HepG2 (cell line): ENCODE results near the gene PLCD4. TPM values are rescaled to one million over a fixed set of nuclear protein-coding genes. Genes with fewer than 3 reads are reported as not detected.

Experiments
- ATAC-seq: fragments of 200-7000 bp; cut with Tn5 transposase; 3 replicates; pipeline ENCODE4 v1.9.1; 2020; ENCODE audit warnings: mild to moderate bottlenecking, moderate library complexity
- BruUV-seq: library from RNA; stranded (reverse); fragments of 400-500 nt; replicated peaks from 2 replicates; lab custom pipeline; 2021; lab: Mats Ljungman, UMichigan
- CTCF ChIA-PET: fragments of 300-600 bp; formaldehyde crosslinking; extraction: SDS; loops from one replicate; lab custom pipeline; 2021; ENCODE audit warnings: low total read pairs, inconsistent platforms, low intra/inter-chr PET ratio; lab: Yijun Ruan, JAX
- POLR2A ChIA-PET: fragments of 350-600 bp; sonication (Branson Sonifier 250); formaldehyde crosslinking; loops from one replicate; lab custom pipeline; 2020; ENCODE audit warnings: antibody characterized with exemption, inconsistent platforms; lab: Yijun Ruan, JAX
- DNase-seq: peaks from one replicate; pipeline ENCODE4 v3.0.0-alpha.2; 2015; ENCODE audit warnings: low spot score
- FAIRE-seq: peaks from 3 replicates; lab custom pipeline; 2011; peaks lifted over from hg19 to GRCh38; lab: Jason Lieb, UNC
- H2AFZ ChIP-seq: one replicate; pipeline ENCODE4 v1.6.1; 2011; ENCODE audit warnings: low read length, inconsistent platforms
- H3K27ac ChIP-seq: fragments of 300-600 bp; 3 replicates; pipeline ENCODE4 v1.8.0; 2011; ENCODE audit warnings: mixed run types, mild to moderate bottlenecking, mixed read lengths, low read length, inconsistent platforms; ENCODE audit not compliant: insufficient read depth; ENCODE audit errors: extremely low read length
- H3K27me3 ChIP-seq, 2 experiments: fragments of 200-600 bp in 1 of 2; 2 replicates in 1 of 2; 3 replicates in 1 of 2; pipeline versions ENCODE4 v1.6.0 to v1.8.0; 2011; ENCODE audit warnings: low read length in 2 of 2, mild to moderate bottlenecking in 2 of 2, moderate library complexity in 2 of 2, inconsistent platforms in 1 of 2; ENCODE audit not compliant: insufficient read depth in 2 of 2, control insufficient read depth in 1 of 2
- H3K36me3 ChIP-seq, 2 experiments: fragments of 200-600 bp in 1 of 2; replicated peaks in 1 of 2; 2 replicates in 1 of 2; 3 replicates in 1 of 2; pipeline versions ENCODE4 v1.5.1 to v1.8.0; 2011; ENCODE audit warnings: low read length in 2 of 2, inconsistent platforms in 1 of 2; ENCODE audit not compliant: insufficient read depth in 2 of 2, control insufficient read depth in 1 of 2
- H3K4me1 ChIP-seq: 2 replicates; pipeline ENCODE4 v1.5.1; 2012; ENCODE audit warnings: low read length, inconsistent platforms; ENCODE audit not compliant: insufficient read depth
- H3K4me2 ChIP-seq: 2 replicates; pipeline ENCODE4 v1.6.0; 2011; ENCODE audit warnings: low read depth, low read length, inconsistent platforms
- H3K4me3 ChIP-seq, 3 experiments: fragments of 200-600 bp in 1 of 3; sonication (generic), shearing (Covaris generic) in 1 of 3; replicated peaks in 1 of 3; 2 replicates each; pipeline ENCODE4 v1.5.1; 2011 to 2016; ENCODE audit warnings: low read length in 3 of 3, inconsistent platforms in 2 of 3, low read depth in 2 of 3, mild to moderate bottlenecking in 2 of 3, control low read depth in 1 of 3, mixed read lengths in 1 of 3; ENCODE audit not compliant: insufficient read depth in 1 of 3
- H3K79me2 ChIP-seq: one replicate; pipeline ENCODE4 v1.6.1; 2011; ENCODE audit warnings: low read length, inconsistent platforms; ENCODE audit not compliant: insufficient read depth
- H3K9ac ChIP-seq: 2 replicates; pipeline ENCODE4 v1.6.0; 2011; ENCODE audit warnings: mild to moderate bottlenecking, low read depth, low read length, inconsistent platforms; ENCODE audit not compliant: insufficient read depth
- H3K9me3 ChIP-seq: 2 replicates; pipeline ENCODE4 v1.5.1; 2012; ENCODE audit warnings: mild to moderate bottlenecking, low read length
- H4K20me1 ChIP-seq: 2 replicates; pipeline ENCODE4 v1.6.0; 2011; ENCODE audit warnings: inconsistent platforms, mild to moderate bottlenecking, low read length, moderate library complexity; ENCODE audit not compliant: insufficient read depth
- TEAD2 ChIP-seq: sonication (generic); formaldehyde crosslinking; IDR thresholded peaks from 2 replicates; pipeline ENCODE4 v1.9.0; 2021; ENCODE audit warnings: missing genetic modification reagents
- ZNF256 ChIP-seq: sonication (generic); formaldehyde crosslinking; conservative IDR thresholded peaks from 2 replicates; pipeline ENCODE4 v1.4.0; 2020; ENCODE audit warnings: missing genetic modification reagents
- ZNF441 ChIP-seq: sonication (generic); formaldehyde crosslinking; IDR thresholded peaks from 2 replicates; pipeline ENCODE4 v1.7.0; 2021; ENCODE audit warnings: missing genetic modification reagents, borderline replicate concordance
- ZNF616 ChIP-seq: sonication (generic); formaldehyde crosslinking; IDR thresholded peaks from 2 replicates; pipeline ENCODE4 v1.5.0; 2020; ENCODE audit warnings: low read depth, mild to moderate bottlenecking, missing genetic modification reagents
- ZNF83 ChIP-seq: sonication (generic); formaldehyde crosslinking; IDR thresholded peaks from 2 replicates; pipeline ENCODE4 v1.4.0; 2020; ENCODE audit warnings: missing genetic modification reagents, mild to moderate bottlenecking, borderline replicate concordance
- WGBS: methylation state at CpG from one replicate; pipeline ENCODE4 v1.1.6; 2017; ENCODE audit warnings: low lambda C conversion rate; 5-methylcytosine and 5-hydroxymethylcytosine counted together
- in situ Hi-C: cut with HindIII; loops from 2 replicates; pipeline ENCODE4 v1.10.0; 2017; ENCODE audit warnings: low pct_unique_long_range_greater_than_20kb; ENCODE audit not compliant: extremely low pct_ligation_motif_present
- intact Hi-C: fragments of 100-400 bp; cut with micrococcal nuclease; formaldehyde crosslinking; loops from one replicate; pipeline ENCODE4 v1.10.0; 2022; ENCODE audit not compliant: unreplicated experiment
- polyA plus RNA-seq, 8 experiments: library from polyadenylated mRNA; depleted of rRNA in 3 of 8; stranded (reverse) in 7 of 8; unstranded in 1 of 8; fragments of >200 nt; fragmentation: Illumina TruSeq in 4 of 8; extraction: Trizol in 4 of 8; gene quantifications; 2 replicates each; pipeline versions ENCODE4 v1.2.1 to v1.2.3, GENCODE V29; 2011 to 2016; ENCODE audit warnings: low read depth in 4 of 8, missing spikeins in 1 of 8, mixed read lengths in 1 of 8; ENCODE audit not compliant: insufficient read depth in 1 of 8
- total RNA-seq, 5 experiments: library from RNA; depleted of rRNA; stranded (reverse); fragments of >200 nt; fragmentation: Illumina TruSeq; extraction: Trizol; gene quantifications; 2 replicates each; pipeline ENCODE4 v1.2.3, GENCODE V29; 2016; ENCODE audit warnings: low read depth in 1 of 5
- TF ChIP-seq, protein P1 (sequence below): sonication (generic); formaldehyde crosslinking; IDR thresholded peaks from 2 replicates; pipeline ENCODE4 v1.5.1; 2020; ENCODE audit warnings: mild to moderate bottlenecking, missing genetic modification reagents, borderline replicate concordance
- TF ChIP-seq, protein P2 (sequence below): sonication (generic); formaldehyde crosslinking; IDR thresholded peaks from 2 replicates; pipeline ENCODE4 v1.4.0; 2020; ENCODE audit warnings: missing genetic modification reagents
- TF ChIP-seq, protein P3 (sequence below): sonication (generic); formaldehyde crosslinking; IDR thresholded peaks from 2 replicates; pipeline ENCODE4 v1.5.0; 2020; ENCODE audit warnings: mild to moderate bottlenecking, missing genetic modification reagents, borderline replicate concordance
- TF ChIP-seq, protein P4 (sequence below): sonication (generic); formaldehyde crosslinking; IDR thresholded peaks from 2 replicates; pipeline ENCODE4 v1.4.0; 2020; ENCODE audit warnings: missing genetic modification reagents, borderline replicate concordance
- TF ChIP-seq, protein P5 (sequence below): IDR thresholded peaks from 2 replicates; pipeline ENCODE4 v1.6.1; 2018; ENCODE audit warnings: missing genetic modification reagents, mild to moderate bottlenecking, missing compliant biosample characterization

PLCD4 gene
- total and polyA plus RNA-seq, 2 of the 13 experiments (the other 11 are each of a cell fraction or from before 2014, with no cell fraction given) = 0.26 TPM; not detected in 1

DNA sequence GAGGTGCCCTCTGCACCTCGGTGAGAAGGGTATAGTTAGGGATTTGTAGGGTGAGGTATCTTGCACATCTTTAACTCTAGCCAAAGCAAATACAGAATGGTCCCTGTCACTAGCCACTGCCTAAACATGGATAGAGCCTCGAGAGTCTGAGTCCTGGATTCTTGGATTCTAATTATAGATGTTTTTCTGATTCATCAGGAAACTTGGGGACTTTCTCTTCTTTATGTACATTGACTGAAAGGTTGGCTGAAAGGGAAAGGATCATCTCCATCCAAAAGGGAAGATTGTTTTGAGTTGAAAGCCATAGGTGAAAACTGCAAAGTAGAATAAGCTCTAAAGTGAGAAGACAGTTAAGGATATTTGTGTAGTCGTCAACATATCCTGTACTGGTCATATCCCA, 72.4 kb downstream of the PLCD4 start:
- CTCF ChIA-PET = no interaction called here
- Histone ChIP-seq H2AFZ (no peak overlapping the region), H3K79me2 (no peaks in the 10 kb centered on the region), H3K9ac (no peak overlapping the region), H3K27me3 (no peaks in the 10 kb centered on the region), H3K9me3 (no peaks in the 10 kb centered on the region), H3K4me2 (no peak overlapping the region), H3K27ac (no peak overlapping the region), H3K4me3 (no peak overlapping the region), H3K4me1 (no peaks in the 10 kb centered on the region), H4K20me1 (no peaks in the 10 kb centered on the region), H3K36me3 (peaks cover 15 to 29% of the 10 kb centered on the region in 2 experiments; a peak in 4 of 5 replicates)
- in situ Hi-C loops (no loop called here), intact Hi-C loops (no loop called here)
- DNase-seq = no peak
- no peak for FAIRE-seq
- no peak for ATAC-seq
- POLR2A ChIA-PET = interaction anchor here (1.4 kb wide), 1 partner anchor 8 kb away, joined by 3 read pairs; the partner anchor contains the start of genes RNF25 and STK36
- no TSS peak for BruUV-seq
- 75% methylated on average over 3 of the region's 3 CpGs for WGBS
- TF ChIP-seq ZNF83 (no peak), ZNF616 (CRISPR knock-in tag) (no peak), ZNF256 (CRISPR knock-in tag) (no peak), ZNF441 (CRISPR knock-in tag) (no peak), TEAD2 (no peak)
- TF ChIP-seq, protein P1, sequence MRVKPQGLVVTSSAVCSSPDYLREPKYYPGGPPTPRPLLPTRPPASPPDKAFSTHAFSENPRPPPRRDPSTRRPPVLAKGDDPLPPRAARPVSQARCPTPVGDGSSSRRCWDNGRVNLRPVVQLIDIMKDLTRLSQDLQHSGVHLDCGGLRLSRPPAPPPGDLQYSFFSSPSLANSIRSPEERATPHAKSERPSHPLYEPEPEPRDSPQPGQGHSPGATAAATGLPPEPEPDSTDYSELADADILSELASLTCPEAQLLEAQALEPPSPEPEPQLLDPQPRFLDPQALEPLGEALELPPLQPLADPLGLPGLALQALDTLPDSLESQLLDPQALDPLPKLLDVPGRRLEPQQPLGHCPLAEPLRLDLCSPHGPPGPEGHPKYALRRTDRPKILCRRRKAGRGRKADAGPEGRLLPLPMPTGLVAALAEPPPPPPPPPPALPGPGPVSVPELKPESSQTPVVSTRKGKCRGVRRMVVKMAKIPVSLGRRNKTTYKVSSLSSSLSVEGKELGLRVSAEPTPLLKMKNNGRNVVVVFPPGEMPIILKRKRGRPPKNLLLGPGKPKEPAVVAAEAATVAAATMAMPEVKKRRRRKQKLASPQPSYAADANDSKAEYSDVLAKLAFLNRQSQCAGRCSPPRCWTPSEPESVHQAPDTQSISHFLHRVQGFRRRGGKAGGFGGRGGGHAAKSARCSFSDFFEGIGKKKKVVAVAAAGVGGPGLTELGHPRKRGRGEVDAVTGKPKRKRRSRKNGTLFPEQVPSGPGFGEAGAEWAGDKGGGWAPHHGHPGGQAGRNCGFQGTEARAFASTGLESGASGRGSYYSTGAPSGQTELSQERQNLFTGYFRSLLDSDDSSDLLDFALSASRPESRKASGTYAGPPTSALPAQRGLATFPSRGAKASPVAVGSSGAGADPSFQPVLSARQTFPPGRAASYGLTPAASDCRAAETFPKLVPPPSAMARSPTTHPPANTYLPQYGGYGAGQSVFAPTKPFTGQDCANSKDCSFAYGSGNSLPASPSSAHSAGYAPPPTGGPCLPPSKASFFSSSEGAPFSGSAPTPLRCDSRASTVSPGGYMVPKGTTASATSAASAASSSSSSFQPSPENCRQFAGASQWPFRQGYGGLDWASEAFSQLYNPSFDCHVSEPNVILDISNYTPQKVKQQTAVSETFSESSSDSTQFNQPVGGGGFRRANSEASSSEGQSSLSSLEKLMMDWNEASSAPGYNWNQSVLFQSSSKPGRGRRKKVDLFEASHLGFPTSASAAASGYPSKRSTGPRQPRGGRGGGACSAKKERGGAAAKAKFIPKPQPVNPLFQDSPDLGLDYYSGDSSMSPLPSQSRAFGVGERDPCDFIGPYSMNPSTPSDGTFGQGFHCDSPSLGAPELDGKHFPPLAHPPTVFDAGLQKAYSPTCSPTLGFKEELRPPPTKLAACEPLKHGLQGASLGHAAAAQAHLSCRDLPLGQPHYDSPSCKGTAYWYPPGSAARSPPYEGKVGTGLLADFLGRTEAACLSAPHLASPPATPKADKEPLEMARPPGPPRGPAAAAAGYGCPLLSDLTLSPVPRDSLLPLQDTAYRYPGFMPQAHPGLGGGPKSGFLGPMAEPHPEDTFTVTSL = no peak
- TF ChIP-seq, protein P2, sequence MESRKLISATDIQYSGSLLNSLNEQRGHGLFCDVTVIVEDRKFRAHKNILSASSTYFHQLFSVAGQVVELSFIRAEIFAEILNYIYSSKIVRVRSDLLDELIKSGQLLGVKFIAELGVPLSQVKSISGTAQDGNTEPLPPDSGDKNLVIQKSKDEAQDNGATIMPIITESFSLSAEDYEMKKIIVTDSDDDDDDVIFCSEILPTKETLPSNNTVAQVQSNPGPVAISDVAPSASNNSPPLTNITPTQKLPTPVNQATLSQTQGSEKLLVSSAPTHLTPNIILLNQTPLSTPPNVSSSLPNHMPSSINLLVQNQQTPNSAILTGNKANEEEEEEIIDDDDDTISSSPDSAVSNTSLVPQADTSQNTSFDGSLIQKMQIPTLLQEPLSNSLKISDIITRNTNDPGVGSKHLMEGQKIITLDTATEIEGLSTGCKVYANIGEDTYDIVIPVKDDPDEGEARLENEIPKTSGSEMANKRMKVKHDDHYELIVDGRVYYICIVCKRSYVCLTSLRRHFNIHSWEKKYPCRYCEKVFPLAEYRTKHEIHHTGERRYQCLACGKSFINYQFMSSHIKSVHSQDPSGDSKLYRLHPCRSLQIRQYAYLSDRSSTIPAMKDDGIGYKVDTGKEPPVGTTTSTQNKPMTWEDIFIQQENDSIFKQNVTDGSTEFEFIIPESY (CRISPR knock-in tag) = no peak
- TF ChIP-seq, protein P3, sequence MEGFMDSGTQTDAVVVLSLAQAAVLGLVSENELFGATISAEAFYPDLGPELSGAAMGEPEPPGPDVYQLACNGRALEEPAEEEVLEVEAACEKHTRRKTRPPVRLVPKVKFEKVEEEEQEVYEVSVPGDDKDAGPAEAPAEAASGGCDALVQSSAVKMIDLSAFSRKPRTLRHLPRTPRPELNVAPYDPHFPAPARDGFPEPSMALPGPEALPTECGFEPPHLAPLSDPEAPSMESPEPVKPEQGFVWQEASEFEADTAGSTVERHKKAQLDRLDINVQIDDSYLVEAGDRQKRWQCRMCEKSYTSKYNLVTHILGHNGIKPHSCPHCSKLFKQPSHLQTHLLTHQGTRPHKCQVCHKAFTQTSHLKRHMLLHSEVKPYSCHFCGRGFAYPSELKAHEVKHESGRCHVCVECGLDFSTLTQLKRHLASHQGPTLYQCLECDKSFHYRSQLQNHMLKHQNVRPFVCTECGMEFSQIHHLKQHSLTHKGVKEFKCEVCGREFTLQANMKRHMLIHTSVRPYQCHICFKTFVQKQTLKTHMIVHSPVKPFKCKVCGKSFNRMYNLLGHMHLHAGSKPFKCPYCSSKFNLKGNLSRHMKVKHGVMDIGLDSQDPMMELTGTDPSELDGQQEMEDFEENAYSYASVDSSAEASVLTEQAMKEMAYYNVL (CRISPR knock-in tag) = no peak
- TF ChIP-seq, protein P4, sequence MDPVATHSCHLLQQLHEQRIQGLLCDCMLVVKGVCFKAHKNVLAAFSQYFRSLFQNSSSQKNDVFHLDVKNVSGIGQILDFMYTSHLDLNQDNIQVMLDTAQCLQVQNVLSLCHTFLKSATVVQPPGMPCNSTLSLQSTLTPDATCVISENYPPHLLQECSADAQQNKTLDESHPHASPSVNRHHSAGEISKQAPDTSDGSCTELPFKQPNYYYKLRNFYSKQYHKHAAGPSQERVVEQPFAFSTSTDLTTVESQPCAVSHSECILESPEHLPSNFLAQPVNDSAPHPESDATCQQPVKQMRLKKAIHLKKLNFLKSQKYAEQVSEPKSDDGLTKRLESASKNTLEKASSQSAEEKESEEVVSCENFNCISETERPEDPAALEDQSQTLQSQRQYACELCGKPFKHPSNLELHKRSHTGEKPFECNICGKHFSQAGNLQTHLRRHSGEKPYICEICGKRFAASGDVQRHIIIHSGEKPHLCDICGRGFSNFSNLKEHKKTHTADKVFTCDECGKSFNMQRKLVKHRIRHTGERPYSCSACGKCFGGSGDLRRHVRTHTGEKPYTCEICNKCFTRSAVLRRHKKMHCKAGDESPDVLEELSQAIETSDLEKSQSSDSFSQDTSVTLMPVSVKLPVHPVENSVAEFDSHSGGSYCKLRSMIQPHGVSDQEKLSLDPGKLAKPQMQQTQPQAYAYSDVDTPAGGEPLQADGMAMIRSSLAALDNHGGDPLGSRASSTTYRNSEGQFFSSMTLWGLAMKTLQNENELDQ (CRISPR knock-in tag) = no peak
- TF ChIP-seq, protein P5, sequence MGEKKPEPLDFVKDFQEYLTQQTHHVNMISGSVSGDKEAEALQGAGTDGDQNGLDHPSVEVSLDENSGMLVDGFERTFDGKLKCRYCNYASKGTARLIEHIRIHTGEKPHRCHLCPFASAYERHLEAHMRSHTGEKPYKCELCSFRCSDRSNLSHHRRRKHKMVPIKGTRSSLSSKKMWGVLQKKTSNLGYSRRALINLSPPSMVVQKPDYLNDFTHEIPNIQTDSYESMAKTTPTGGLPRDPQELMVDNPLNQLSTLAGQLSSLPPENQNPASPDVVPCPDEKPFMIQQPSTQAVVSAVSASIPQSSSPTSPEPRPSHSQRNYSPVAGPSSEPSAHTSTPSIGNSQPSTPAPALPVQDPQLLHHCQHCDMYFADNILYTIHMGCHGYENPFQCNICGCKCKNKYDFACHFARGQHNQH (CRISPR knock-in tag) = no peak
